Sigmoid colon (tissue), 4 donors: Measurements from ENCODE around the gene MAGI2.

ENCODE experiments used
- EP300 ChIP-seq, 4 donors: sonication (generic); formaldehyde crosslinking; IDR thresholded peaks; one replicate each; pipeline ENCODE4 v1.6.1; 2017; ENCODE audit warnings: antibody characterized with exemption in 4 of 4
- POLR2A ChIP-seq, 2 donors: fragments of 450-650 bp; IDR thresholded peaks; one replicate each; pipeline ENCODE4 v1.6.1; 2016; ENCODE audit warnings: antibody characterized with exemption in 2 of 2, mild to moderate bottlenecking in 2 of 2, moderate library complexity in 2 of 2
- POLR2AphosphoS5 ChIP-seq, 4 donors: sonication (generic); formaldehyde crosslinking; IDR thresholded peaks; one replicate each; pipeline ENCODE4 v1.6.1; 2017; ENCODE audit warnings: antibody characterized with exemption in 4 of 4

GRCh38 chr7:79036356-79036755, 417.1 kb downstream of the MAGI2 start:
- no peak for TF ChIP-seq POLR2AphosphoS5 (IDR thresholded peaks at IDR 0.05)
- TF ChIP-seq EP300 (IDR thresholded peaks at IDR 0.05): no peak
- no peak for TF ChIP-seq POLR2A (IDR thresholded peaks at IDR 0.05)
